H1 (cell line): ENCODE measurements around the gene ZNF473. TPM values are rescaled to one million over a fixed set of nuclear protein-coding genes. Genes with fewer than 3 reads are reported as not detected.
"Not testable (repeated sequence)": the region's sequence is repeated elsewhere in the genome, so short reads cannot be mapped to it uniquely, and the experiment has no call there.

Experiments used
- CTCF ChIA-PET: fragments of 300-600 bp; sonication (Branson Sonifier 250); formaldehyde crosslinking; loops from one replicate; lab custom pipeline; 2021; ENCODE audit not compliant: partially characterized antibody; lab: Charles Lee
- POLR2A ChIA-PET: fragments of 300-600 bp; sonication (Branson Sonifier 250); formaldehyde crosslinking; loops from one replicate; lab custom pipeline; 2021; ENCODE audit warnings: inconsistent platforms; ENCODE audit not compliant: partially characterized antibody; lab: Charles Lee
- DNase-seq, 2 experiments: peaks; one replicate each; pipeline versions ENCODE4 v3.0.0 to v3.0.0-alpha.2; 2010 to 2022; ENCODE audit warnings: low spot score in 2 of 2, low read depth in 1 of 2, mixed read lengths in 1 of 2
- FAIRE-seq: peaks from 2 replicates; lab custom pipeline; 2011; peaks lifted over from hg19 to GRCh38; lab: Jason Lieb, UNC
- H2AFZ ChIP-seq: 2 replicates; pipeline ENCODE4 v1.8.1; 2012; ENCODE audit warnings: low read length, inconsistent platforms
- H2AK5ac ChIP-seq: 2 replicates; pipeline ENCODE4 v1.6.1; 2013; ENCODE audit warnings: low read depth, low read length
- H2BK120ac ChIP-seq: replicated peaks from 2 replicates; pipeline ENCODE3; 2013; ENCODE audit warnings: low read depth, low read length, inconsistent platforms
- H2BK12ac ChIP-seq: 2 replicates; pipeline ENCODE4 v1.6.1; 2013; ENCODE audit warnings: low read depth, low read length
- H2BK15ac ChIP-seq: 2 replicates; pipeline ENCODE4 v1.6.1; 2013; ENCODE audit warnings: low read length
- H2BK20ac ChIP-seq: 2 replicates; pipeline ENCODE4 v1.6.1; 2013; ENCODE audit warnings: low read length
- H2BK5ac ChIP-seq: 2 replicates; pipeline ENCODE4 v1.6.1; 2013; ENCODE audit warnings: low read depth, low read length
- H3K14ac ChIP-seq: 2 replicates; pipeline ENCODE4 v1.6.1; 2013; ENCODE audit warnings: inconsistent platforms; ENCODE audit not compliant: insufficient read length
- H3K18ac ChIP-seq: 2 replicates; pipeline ENCODE4 v1.6.1; 2013; ENCODE audit warnings: low read length; ENCODE audit errors: extremely low read depth
- H3K23ac ChIP-seq: 2 replicates; pipeline ENCODE4 v1.6.1; 2013; ENCODE audit warnings: inconsistent platforms; ENCODE audit not compliant: insufficient read length
- H3K23me2 ChIP-seq: 2 replicates; pipeline ENCODE4 v1.6.1; 2013; ENCODE audit warnings: low read depth, low read length
- H3K27ac ChIP-seq: 2 replicates; pipeline ENCODE4 v1.6.1; 2011; ENCODE audit warnings: low read depth, low read length, inconsistent platforms
- H3K27me3 ChIP-seq, 4 experiments: replicated peaks in 1 of 4; 1 replicate in 1 of 4; 2 replicates in 3 of 4; pipeline versions ENCODE4 v1.6.1 to v1.8.1; 2011 to 2013; ENCODE audit warnings: low read length in 3 of 4, mild to moderate bottlenecking in 3 of 4, inconsistent platforms in 2 of 4, mixed read lengths in 2 of 4, moderate library complexity in 1 of 4; ENCODE audit not compliant: control insufficient read depth in 3 of 4, insufficient read depth in 3 of 4; ENCODE audit errors: extremely low read depth in 1 of 4
- H3K36me3 ChIP-seq, 4 experiments: 2 replicates each; pipeline versions ENCODE4 v1.6.1 to v1.8.1; 2011 to 2013; ENCODE audit warnings: mild to moderate bottlenecking in 4 of 4, low read length in 3 of 4, moderate library complexity in 2 of 4, control low read depth in 1 of 4, inconsistent platforms in 1 of 4; ENCODE audit not compliant: insufficient read depth in 4 of 4, control insufficient read depth in 2 of 4
- H3K4ac ChIP-seq: replicated peaks from 2 replicates; pipeline ENCODE3; 2013; ENCODE audit warnings: low read length, low read depth, mixed read lengths, inconsistent platforms; ENCODE audit not compliant: insufficient read length
- H3K4me1 ChIP-seq, 4 experiments: replicated peaks in 1 of 4; 1 replicate in 1 of 4; 2 replicates in 3 of 4; pipeline versions ENCODE4 v1.6.1 to v1.8.1; 2011 to 2013; ENCODE audit warnings: low read length in 3 of 4, inconsistent platforms in 2 of 4, mixed read lengths in 1 of 4; ENCODE audit not compliant: insufficient read depth in 4 of 4, control insufficient read depth in 3 of 4
- H3K4me2 ChIP-seq, 2 experiments: 2 replicates each; pipeline versions ENCODE4 v1.6.1 to v1.8.1; 2011 to 2013; ENCODE audit warnings: low read depth in 2 of 2, low read length in 2 of 2, control low read depth in 1 of 2, inconsistent platforms in 1 of 2, mild to moderate bottlenecking in 1 of 2; ENCODE audit not compliant: insufficient read depth in 1 of 2
- H3K4me3 ChIP-seq, 4 experiments: fragments of 200-600, 300-600 bp in 1 of 4; sonication (generic), shearing (Covaris generic), sonication (Bioruptor Twin) in 1 of 4; 2 replicates each; pipeline versions ENCODE4 v1.5.1 to v1.8.1; 2011 to 2016; ENCODE audit warnings: low read length in 4 of 4, low read depth in 3 of 4, control low read depth in 2 of 4, inconsistent platforms in 2 of 4, mild to moderate bottlenecking in 2 of 4, mixed read lengths in 1 of 4, moderate library complexity in 1 of 4; ENCODE audit not compliant: insufficient read depth in 2 of 4; ENCODE audit errors: extremely low read depth in 1 of 4
- H3K56ac ChIP-seq: replicated peaks from 2 replicates; pipeline ENCODE3; 2013; ENCODE audit warnings: low read depth, mild to moderate bottlenecking, mixed read lengths, low read length, inconsistent platforms; ENCODE audit not compliant: insufficient read length
- H3K79me1 ChIP-seq: 2 replicates; pipeline ENCODE4 v1.6.1; 2013; ENCODE audit warnings: low read depth, low read length, control low read depth
- H3K79me2 ChIP-seq, 2 experiments: 2 replicates each; pipeline versions ENCODE4 v1.6.1 to v1.8.1; 2012 to 2013; ENCODE audit warnings: low read length in 2 of 2, mild to moderate bottlenecking in 2 of 2, inconsistent platforms in 1 of 2; ENCODE audit not compliant: insufficient read depth in 2 of 2, control insufficient read depth in 1 of 2
- H3K9ac ChIP-seq, 4 experiments: replicated peaks in 1 of 4; 1 replicate in 1 of 4; 2 replicates in 3 of 4; pipeline versions ENCODE4 v1.6.1 to v1.8.1; 2011 to 2013; ENCODE audit warnings: low read depth in 3 of 4, low read length in 3 of 4, control low read depth in 2 of 4, mild to moderate bottlenecking in 2 of 4, moderate library complexity in 2 of 4, inconsistent platforms in 1 of 4; ENCODE audit errors: extremely low read depth in 1 of 4
- H3K9me3 ChIP-seq, 2 experiments: 2 replicates each; pipeline versions ENCODE4 v1.6.1 to v1.8.1; 2012 to 2013; ENCODE audit warnings: mild to moderate bottlenecking in 2 of 2, moderate library complexity in 2 of 2, control low read depth in 1 of 2, inconsistent platforms in 1 of 2, low read depth in 1 of 2, low read length in 1 of 2, mixed read lengths in 1 of 2; ENCODE audit not compliant: insufficient read depth in 2 of 2
- H4K20me1 ChIP-seq, 2 experiments: replicated peaks in 1 of 2; 2 replicates each; pipeline versions ENCODE3 to v1.8.1; 2011 to 2013; ENCODE audit warnings: inconsistent platforms in 2 of 2, low read length in 2 of 2, mild to moderate bottlenecking in 1 of 2; ENCODE audit not compliant: insufficient read depth in 2 of 2, control insufficient read depth in 1 of 2
- H4K5ac ChIP-seq: 2 replicates; pipeline ENCODE4 v1.6.1; 2013; ENCODE audit warnings: low read length, low read depth, mixed read lengths, inconsistent platforms; ENCODE audit not compliant: insufficient read length
- H4K8ac ChIP-seq: 2 replicates; pipeline ENCODE4 v1.8.0; 2013; ENCODE audit warnings: mild to moderate bottlenecking, moderate library complexity, low read length, inconsistent platforms; ENCODE audit not compliant: insufficient read depth; ENCODE audit errors: extremely low read depth
- H4K91ac ChIP-seq: replicated peaks from 2 replicates; pipeline ENCODE3; 2013; ENCODE audit warnings: low read length, mixed read lengths, inconsistent platforms; ENCODE audit not compliant: insufficient read length
- WGBS, 2 experiments: shearing (Covaris generic) in 1 of 2; methylation state at CpG; one replicate each; pipeline versions ENCODE4 v1.1.6 to v1.1.7; 2013 to 2015; ENCODE audit warnings: low lambda C conversion rate in 2 of 2, mixed read lengths in 2 of 2, inconsistent platforms in 1 of 2, low coverage in 1 of 2, missing lambda C conversion rate in 1 of 2; ENCODE audit not compliant: insufficient replicate concordance in 2 of 2, insufficient coverage in 1 of 2, insufficient read length in 1 of 2; ENCODE audit errors: extremely low coverage in 1 of 2, missing lambda C conversion rate in 1 of 2; 5-methylcytosine and 5-hydroxymethylcytosine counted together
- polyA plus RNA-seq, 7 experiments: library from polyadenylated mRNA; depleted of rRNA in 3 of 7; stranded (reverse) in 5 of 7; unstranded in 2 of 7; fragments of >200 nt in 5 of 7; fragments of 200-250 nt in 2 of 7; gene quantifications; 1 replicate in 5 of 7; 2 replicates in 1 of 7; 4 replicates in 1 of 7; pipeline versions ENCODE4 v1.2.1 to v1.2.3, GENCODE V29; 2011 to 2013; ENCODE audit warnings: missing spikeins in 2 of 7, mixed read lengths in 2 of 7
- total RNA-seq: library from RNA; stranded (reverse); fragmentation: NEBNext Ultra II Directional; extraction: Animal tissue kit (Norgen Biotek cat#: 25700); gene quantifications from 2 replicates; pipeline ENCODE4 v1.2.1, GENCODE V29; 2021

ZNF473 gene
- total and polyA plus RNA-seq, 2 of the 8 experiments (the other 6 are each of a cell fraction or from before 2014, with no cell fraction given): 5.2 to 11.7 TPM

DNA sequence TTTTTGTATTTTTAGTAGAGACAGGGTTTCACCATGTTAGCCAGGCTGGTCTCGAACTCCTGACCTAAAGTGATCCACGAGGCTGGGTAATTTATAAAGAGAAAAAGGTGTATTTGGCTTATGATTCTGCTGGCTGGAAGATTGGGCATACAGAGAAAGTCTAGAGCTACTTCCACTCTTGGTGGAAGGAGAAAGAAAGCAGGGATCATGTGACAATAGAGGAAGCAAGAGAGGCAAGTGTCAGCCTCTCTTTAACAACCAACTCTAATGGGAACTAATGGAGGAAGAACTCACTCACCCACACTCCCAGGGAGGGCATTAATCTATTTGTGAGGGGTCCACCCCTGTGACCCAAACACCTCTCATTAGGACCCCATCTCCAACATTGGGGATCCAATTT, 58.6 kb downstream of the ZNF473 start:
- H3K4me2 ChIP-seq, H2BK12ac ChIP-seq, H3K23me2 ChIP-seq, H2BK5ac ChIP-seq, H4K8ac ChIP-seq, H3K23ac ChIP-seq, H2AFZ ChIP-seq, FAIRE-seq, POLR2A ChIA-PET, H3K18ac ChIP-seq, H3K14ac ChIP-seq, H4K91ac ChIP-seq, H3K79me2 ChIP-seq, H3K27ac ChIP-seq, H2AK5ac ChIP-seq, DNase-seq, CTCF ChIA-PET, H3K27me3 ChIP-seq, H2BK15ac ChIP-seq, H2BK120ac ChIP-seq, H3K9ac ChIP-seq, H2BK20ac ChIP-seq, H3K4me1 ChIP-seq, H3K56ac ChIP-seq, H3K36me3 ChIP-seq, H4K5ac ChIP-seq, H3K4ac ChIP-seq, H4K20me1 ChIP-seq, H3K79me1 ChIP-seq, H3K4me3 ChIP-seq: not testable (repeated sequence)
- H3K9me3 ChIP-seq: peaks cover 6 to 28% of the 10 kb centered on the region in 2 experiments
- 69% methylated on average over 2 of the region's 2 CpGs; no CpG with 5 or more reads in 1 of the 2 experiments for WGBS, 2 experiments

DNA sequence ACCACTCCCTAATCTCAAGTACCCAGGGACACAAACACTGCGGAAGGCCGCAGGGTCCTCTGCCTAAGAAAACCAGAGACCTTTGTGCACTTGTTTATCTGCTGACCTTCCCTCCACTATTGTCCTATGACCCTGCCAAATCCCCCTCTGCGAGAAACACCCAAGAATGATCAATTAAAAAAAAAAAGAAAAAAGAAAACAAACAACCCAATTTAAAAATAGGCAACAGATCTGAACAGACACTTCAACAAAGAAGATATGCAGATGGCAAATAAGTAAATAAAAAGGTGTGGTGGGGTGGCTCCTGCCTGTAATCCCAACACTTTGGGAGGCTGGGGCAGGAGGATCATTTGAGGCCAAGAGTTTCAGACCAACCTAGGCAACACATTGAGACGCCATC, 61.3 kb downstream of the ZNF473 start:
- H3K27ac ChIP-seq, H3K4ac ChIP-seq, H3K14ac ChIP-seq, H4K8ac ChIP-seq, DNase-seq, H2BK5ac ChIP-seq, H2AK5ac ChIP-seq, H2AFZ ChIP-seq, H3K56ac ChIP-seq, H2BK15ac ChIP-seq, H3K9ac ChIP-seq, H3K18ac ChIP-seq, POLR2A ChIA-PET, H2BK20ac ChIP-seq, H3K36me3 ChIP-seq, H3K4me1 ChIP-seq, H3K23ac ChIP-seq, H2BK12ac ChIP-seq, H3K4me2 ChIP-seq, H3K23me2 ChIP-seq, H3K27me3 ChIP-seq, H3K4me3 ChIP-seq, FAIRE-seq, H4K5ac ChIP-seq, H3K79me1 ChIP-seq, CTCF ChIA-PET, H4K91ac ChIP-seq, H3K79me2 ChIP-seq, H2BK120ac ChIP-seq, H4K20me1 ChIP-seq: not testable (repeated sequence)
- 92% methylated on average over 3 of the region's 4 CpGs; no CpG with 5 or more reads in 1 of the 2 experiments for WGBS, 2 experiments
- peaks cover 6 to 23% of the 10 kb centered on the region in 2 experiments for H3K9me3 ChIP-seq
